Stimulated activated CD4-positive, alpha-beta T cell treated with anti-CD3 and anti-CD28 coated beads, Interleukin-2, amount 100 ng/mL, for 4 hours (primary cell): ENCODE measurements around the gene DKK3.

ENCODE experiments used
- DNase-seq: peaks from one replicate; pipeline ENCODE4 v3.0.0-alpha.2; 2020; ENCODE audit warnings: low read depth

The DKK3 gene

GRCh38 chr11:11966826-11967668, 41.4 kb downstream of the DKK3 start:
- DNase-seq, result peak; percentile 25

DNA sequence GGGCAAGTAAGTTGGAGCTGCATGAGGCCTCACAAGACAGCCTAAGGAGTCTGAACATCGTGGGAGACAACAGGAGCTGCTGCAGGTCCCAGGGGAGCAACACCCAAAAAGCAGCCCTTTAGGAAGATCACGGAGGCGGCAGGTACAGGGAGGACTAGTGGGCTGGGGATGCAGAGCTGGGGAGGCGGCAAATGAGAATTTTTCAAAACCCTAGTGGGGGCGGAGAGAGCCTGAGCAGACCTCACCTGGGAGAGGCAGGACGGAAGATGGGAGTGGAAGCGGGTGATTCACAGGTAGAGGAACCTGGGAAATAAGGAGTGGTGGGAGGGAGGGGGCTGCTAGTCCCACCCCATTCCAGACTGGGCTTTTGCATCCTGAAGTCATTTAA, 42.1 kb downstream of the DKK3 start:
- no peak for DNase-seq

DNA sequence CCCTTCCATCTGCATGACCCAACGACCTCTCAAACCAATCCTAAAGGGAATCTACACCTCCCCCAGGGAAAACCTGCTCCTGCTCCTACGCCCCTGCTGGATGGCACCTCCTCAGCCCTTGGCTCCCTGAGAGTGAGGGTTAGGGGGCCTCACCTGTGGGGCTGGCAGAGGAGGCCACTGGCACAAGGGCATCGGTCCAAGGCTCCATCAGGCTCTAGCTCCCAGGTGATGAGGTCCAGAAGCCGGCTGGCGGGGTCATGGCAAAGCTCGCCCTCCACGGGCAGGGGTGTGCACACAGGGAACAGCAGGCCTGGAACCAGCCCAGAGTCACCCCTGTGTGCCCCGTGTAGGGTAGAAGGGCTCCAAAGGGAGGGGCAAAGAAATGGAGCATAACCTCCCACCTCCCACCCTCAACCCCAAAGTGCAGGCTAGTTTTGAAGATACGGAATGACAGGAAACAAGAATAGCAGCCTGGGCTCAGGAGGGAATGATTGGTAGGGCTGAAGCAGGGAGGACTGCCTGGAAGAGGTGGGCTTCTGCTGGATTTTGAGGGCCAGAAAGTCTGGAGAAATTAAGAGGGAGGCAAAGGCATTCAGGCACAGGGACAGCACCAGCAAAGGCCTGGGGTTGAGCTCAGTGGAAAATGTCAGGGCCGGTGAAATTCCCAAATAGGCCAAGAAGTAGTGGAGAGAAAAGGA, 42.6 kb downstream of the DKK3 start:
- DNase-seq, result no peak

DNA sequence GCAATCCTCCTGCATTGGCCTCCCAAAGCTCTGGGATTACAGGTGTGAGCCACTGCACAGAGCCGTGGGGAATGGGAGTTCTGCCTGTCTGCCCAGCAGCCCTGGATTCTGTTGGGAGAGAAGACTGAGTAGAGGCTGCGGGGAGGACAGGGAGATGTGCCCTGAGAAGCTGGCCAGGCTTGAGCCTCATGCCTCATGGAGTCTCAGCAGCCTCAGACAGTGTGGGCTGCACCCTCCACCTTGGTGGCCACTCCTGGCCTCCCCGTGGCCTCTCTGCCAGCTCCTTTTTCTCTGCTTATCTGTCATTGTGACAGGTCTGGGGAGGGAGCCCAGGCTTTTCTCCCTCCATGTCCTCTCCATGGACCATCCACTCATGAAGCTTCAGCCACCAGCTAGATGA, 43.2 kb downstream of the DKK3 start:
- no peak for DNase-seq

DNA sequence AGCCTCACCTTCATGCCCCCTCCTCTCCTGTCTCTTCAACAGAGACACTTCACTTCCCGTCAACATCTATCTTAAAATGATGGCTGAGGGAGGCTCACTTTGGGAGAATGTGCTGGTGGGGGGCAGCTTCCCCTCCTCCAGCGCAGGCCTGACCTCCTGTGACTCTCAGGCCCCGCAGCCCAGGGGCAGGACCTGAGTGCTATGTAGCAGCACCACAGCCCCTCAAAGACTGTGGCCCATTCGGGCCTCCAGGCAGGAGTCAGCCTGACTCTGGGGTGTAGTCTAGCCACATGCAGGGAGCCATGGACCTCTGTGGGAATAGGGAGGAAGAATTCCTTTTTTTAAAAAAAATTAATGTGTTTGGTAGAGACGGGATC, 43.7 kb downstream of the DKK3 start:
- DNase-seq, result no peak

DNA sequence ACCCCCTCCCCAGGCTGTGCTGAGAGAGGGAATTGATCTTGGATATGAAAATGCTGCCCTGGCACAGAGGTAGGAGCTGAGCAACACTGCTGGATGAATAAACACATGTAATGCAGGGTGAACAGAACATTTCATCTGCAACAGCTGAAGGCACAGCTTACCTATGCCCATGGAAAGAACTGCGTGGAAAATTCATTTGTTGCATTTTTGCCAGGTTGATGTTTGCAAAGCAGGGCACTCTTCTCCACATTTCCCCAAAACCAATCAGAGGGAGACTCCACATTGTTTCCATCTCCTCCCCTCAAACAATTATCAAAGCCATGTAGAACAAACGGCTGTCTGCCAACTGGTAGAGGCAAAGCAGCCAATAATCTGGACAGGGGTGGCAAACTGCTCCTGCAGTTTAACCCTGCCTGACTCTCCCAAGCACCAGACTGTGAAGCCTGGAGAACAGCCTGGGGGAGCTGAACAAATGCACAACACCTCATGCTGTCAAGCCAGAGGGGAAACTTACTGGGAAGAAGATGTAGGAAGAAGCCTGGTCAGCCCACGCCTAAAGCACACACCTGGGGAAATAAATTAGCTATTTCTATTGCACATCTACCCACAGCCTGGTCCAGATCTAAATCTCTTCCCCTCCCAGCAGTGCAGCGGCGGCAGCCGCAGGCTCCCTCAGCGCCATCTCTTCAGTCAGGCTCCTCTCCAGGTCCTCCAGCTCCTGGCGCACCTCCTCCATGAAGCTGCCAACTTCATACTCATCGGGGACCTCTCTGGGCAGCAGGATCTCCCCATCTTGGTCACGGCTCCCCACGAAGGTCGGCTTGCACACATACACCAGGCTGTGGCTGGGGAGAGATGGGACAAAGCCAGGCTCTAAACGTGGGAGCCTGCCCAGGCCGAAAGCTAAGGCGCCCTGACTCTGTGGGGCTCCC, 44.3 kb downstream of the DKK3 start:
- DNase-seq, result no peak

- DNase-seq, result no peak
Measured at GRCh38 chr11:11963067-11963466, 45.4 kb downstream of the DKK3 start.

DNA sequence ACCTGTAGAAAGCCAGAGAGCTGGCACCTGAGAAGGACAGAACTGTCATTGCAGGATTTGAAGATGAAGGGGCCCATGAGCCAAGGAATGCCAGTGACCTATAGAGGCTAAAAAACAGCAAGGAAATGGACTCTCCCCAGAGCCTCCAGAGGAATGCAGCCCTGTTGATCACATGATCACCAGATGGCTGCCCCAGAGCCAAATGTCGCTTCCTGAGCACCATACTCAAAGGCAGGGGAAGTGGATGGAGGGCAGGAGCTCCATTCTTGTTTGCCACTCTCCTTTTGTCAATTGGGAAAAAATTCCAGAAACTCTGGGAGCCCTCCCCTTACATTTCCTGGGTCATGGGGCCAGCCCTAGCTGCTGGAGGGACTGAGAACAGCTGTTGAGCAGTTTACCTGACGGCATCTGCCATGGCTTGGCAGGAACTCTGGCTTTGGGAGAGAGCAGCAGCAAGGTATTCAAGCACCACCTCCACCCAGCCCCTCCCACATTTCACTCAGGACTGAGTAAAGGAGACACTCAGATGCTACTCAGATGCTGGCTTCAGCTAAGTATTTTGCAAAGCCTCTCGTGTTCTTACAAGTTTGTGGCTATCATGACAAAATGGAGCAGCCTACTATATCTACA, 46.9 kb downstream of the DKK3 start:
- no peak for DNase-seq

DNA sequence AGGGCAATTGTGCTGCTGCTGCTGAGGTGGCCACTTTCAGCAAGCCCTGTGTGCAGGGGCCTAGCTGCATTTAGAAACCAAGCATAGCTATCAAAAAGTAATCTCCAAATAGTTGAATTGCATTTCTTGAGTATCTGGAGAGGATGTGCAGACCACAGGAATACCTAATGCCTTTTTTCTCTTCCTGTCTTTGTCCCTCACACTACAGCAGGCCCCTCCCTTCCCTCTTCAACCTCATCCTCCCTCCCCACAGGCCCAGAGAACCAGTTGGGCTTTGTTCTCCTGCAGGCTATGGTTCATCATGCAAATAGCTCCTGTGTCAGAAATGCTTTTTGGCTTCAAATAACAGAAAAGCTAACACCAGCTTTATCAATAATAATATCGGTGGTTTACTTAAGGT, 47.7 kb downstream of the DKK3 start:
- no peak for DNase-seq

DNA sequence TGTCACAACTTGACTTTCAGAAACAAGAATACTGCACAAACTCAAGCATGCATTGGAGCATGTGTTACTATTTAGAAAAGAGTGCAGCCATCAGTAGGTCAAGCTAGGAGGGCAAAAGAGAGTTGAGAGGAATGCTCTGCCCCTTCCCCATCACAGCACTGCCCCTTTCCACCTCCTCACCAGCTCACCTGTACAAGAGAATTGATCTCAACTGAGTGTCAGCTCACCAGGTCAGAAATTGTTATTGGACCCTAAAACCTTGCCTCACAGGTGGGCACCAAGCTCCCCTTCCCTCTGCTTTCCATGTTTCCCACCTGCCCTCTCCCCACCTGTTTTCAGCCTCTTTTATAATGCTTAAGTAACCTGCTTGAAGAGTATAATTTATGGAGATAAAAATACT, 48.8 kb downstream of the DKK3 start:
- DNase-seq, result no peak

DNA sequence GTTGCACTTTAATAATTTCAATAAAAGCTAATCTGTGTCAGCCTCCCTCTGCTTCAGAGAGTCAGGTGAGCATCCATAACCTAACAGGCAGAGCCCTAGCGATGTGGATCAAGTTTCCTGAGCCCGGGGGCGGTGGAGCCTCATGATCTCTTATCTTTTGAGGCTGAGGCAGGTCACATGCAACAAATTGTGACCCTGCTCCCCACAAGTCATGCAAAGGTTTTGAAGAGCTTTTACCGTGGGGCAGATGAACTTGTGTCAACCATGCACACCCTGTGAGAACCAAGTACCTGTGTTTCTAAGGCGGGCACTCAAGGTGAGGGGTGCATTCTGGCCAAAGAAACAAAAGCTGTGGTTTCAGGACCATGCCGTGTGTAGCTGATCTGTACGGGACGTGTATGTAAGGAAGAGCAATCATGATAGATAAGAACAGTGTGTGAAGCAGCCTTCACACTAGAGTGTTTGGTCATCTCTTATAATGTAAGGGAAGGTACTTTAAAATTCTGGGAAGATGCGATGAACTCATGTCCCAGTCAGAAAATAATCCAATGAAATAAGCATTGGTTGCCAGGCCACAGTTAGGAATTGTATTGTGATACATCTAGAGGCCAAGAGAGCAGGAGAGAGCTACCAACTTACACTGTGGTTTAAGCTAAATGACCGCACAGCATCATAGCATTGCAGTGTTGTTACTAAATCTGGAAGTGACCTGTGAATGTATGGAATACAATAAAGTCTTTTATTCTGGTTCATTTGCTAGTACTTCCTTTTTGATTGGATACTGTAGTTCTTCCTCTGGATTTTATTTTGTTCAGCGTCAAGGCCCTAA, 49.8 kb downstream of the DKK3 start:
- DNase-seq, result no peak

DNA sequence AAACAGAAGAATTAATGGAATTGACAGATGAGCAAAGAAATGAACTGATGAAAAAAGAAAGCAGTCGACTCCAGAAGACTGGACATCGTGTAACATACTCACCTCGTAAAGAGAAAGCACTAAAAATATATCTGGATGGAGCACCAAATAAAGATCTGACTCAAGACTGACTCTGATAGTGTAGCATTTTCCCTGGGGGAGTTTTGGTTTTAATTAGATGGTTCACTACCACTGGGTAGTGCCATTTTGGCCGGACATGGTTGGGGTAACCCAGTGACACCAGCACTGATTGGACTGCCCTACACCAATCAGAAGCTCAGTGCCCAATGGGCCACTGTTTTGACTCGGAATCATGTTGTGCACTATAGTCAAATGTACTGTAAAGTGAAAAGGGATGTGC, 52.4 kb downstream of the DKK3 start:
- no peak for DNase-seq

GRCh38 chr11:11952036-11952435, 56.4 kb downstream of the DKK3 start:
- DNase-seq, result no peak

DNA sequence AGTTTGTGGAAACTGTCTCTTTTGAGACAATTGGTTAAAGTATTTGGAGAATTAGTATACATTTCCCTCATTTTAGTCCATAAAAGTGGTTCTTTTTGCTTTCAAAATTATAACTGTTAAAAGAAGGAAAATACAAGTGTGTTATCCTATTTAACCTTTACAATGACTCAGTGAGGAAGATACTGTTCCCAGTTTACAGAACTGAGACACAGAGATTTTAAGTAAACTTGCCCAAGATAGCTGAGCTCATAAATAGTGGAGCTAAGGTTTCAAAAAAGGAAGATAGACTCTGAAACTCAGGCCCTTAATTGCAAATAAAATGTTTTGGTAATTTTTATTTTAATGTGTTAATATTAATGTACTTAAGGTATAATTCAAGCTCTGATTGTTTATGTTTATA, 58.9 kb downstream of the DKK3 start:
- DNase-seq, result no peak

- DNase-seq, result no peak
Measured at GRCh38 chr11:11948242-11948947, 60.0 kb downstream of the DKK3 start.

DNA sequence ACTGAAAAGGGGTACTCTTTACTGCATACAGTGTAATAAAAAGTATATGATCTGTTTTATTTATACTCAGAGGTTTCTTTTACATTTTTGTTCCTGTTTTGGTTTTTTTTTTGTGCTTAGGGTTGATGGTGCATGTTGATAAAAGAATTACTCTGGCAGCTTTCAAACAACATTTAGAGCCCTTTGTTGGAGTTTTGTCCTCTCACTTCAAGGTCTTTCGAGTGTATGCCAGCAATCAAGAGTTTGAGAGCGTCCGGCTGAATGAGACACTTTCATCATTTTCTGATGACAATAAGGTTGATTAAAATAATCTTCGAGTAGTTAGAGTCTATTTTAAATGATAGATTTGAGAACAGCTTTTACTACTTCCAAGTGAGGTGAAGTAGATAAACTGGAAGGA, 60.6 kb downstream of the DKK3 start:
- no peak for DNase-seq

DNA sequence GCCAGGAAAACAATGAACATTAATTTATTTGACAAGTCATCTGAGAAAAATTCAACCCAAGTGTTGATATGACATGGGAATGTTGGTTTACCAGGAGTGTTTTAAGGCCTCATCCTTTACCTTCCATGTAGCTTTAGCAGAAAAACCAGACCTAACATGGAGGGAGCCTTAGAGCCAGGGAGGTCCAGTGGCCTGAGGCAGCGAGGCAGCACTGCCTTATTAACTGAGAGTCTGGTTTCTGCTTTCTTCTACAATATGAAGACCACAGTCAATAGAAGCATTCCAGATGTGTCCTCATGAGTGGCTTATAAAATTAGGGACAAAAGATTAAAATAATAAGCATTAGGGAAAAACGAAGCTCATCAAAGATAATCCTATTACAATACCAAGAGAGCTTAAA, 61.5 kb downstream of the DKK3 start:
- DNase-seq, result no peak

DNA sequence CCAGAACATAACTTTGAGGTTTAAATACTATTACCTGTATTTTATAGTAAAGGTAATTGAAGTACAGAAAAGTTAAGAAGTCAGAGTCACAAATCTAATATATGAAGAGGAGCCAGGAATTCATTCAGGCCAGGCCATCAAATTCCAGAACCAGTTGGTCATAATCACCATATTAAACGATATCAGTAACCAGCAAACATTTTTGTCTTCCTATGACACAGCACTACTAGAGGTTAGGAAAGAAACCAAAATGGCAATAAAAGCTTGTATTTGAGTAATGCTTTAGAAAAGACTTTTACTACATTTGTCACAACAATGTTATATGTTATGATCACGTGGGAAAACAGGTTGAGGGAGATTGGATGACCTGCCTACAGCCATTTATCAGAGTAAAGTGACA, 62.2 kb downstream of the DKK3 start:
- no peak for DNase-seq

DNA sequence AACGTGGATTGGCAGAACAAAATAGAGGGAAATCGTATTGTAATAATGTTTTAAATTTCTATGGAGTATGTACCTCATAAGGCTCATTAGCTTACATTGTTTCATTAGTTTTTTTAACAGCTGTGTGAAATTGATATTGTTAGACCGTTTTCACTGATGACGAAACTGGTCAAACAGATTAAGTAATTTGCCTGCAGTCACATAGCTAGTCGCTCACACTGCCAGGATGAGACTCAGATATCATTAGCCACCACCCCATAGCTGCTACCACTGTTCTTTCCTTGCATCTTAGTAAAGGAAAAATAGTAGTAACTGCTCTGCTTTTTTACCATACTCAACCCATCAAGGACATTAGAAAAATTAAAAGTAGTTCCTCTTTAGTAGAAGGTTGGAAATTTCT, 64.0 kb downstream of the DKK3 start:
- DNase-seq, result no peak

DNA sequence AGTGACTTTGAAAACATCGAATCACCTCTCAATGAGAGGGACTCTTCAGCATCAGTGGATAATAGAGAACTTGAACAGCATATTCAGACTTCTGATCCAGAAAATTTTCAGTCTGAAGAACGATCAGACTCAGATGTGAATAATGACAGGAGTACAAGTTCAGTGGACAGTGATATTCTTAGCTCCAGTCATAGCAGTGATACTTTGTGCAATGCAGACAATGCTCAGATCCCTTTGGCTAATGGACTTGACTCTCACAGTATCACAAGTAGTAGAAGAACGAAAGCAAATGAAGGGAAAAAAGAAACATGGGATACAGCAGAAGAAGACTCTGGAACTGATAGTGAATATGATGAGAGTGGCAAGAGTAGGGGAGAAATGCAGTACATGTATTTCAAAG, 65.8 kb downstream of the DKK3 start:
- DNase-seq, result no peak

- DNase-seq, result no peak
Measured at GRCh38 chr11:11940551-11940950, 67.9 kb downstream of the DKK3 start.
